Measurements from ENCODE around the gene AKAP7. TPM values are rescaled to one million over a fixed set of nuclear protein-coding genes. Genes with fewer than 3 reads are reported as not detected.
"Not testable (repeated sequence)": the region's sequence is repeated elsewhere in the genome, so short reads cannot be mapped to it uniquely, and the experiment has no call there.

The AKAP7 gene
- 6.9 TPM for total RNA-seq (2013)
- polyA plus RNA-seq (1 to 10 TPM; 2.4 to 4.9 (median 3.4) TPM), polyA minus RNA-seq (2.5 and 3.3 TPM in 2 replicates), total RNA-seq (1.9 to 12.7 (median 10.1) reads per million in 11 experiments)

GRCh38 chr6:131135244-131136020 is at the start of gene AKAP7:
Gene AKAP7, plus strand, starts transcription at chr6:131135467. Its CDS starts 297 bp downstream, at chr6:131135764.
- peak within 1 kb of the TSS; percentile 55 to 92 (median 80) for H3K4me3 ChIP-seq (replicated peaks in 1 of 3; ENCODE audit: low read depth in 2 of 3, low read length in 3 of 3)
- peak within 1 kb of the TSS; percentile 94 to 95 for H3K4me3 Mint-ChIP-seq
- no peak for TF ChIP-seq CTCF (IDR thresholded peaks at IDR 0.05)

GRCh38 chr6:131090339-131090738 is 44.9 kb upstream of the AKAP7 start:
- H3K27ac ChIP-seq (ENCODE audit: low read depth in 1 of 2, low read length in 2 of 2); H3K36me3 ChIP-seq (replicated peaks in 1 of 2; ENCODE audit: control insufficient read depth in 1 of 2, insufficient read depth in 2 of 2, low read length in 2 of 2); H3K4me3 ChIP-seq (replicated peaks in 1 of 3; ENCODE audit: low read depth in 2 of 3, low read length in 3 of 3); H4K20me1 ChIP-seq (ENCODE audit: insufficient read depth, low read length); H3K27ac Mint-ChIP-seq; H3K79me2 ChIP-seq (ENCODE audit: insufficient read depth, low read length); H3K27me3 Mint-ChIP-seq (ENCODE audit: low read depth in 3 of 3); H3K4me2 ChIP-seq (replicated peaks; ENCODE audit: extremely low read depth, low read length, poor library complexity, severe bottlenecking); intact Hi-C loops (cut with micrococcal nuclease); H3K4me3 Mint-ChIP-seq; H3K36me3 Mint-ChIP-seq; H2AFZ ChIP-seq (ENCODE audit: insufficient read depth, low read depth, low read length, poor library complexity, severe bottlenecking); H3K4me1 ChIP-seq (ENCODE audit: control insufficient read depth in 1 of 2, insufficient read depth in 2 of 2, low read length in 2 of 2); H3K27me3 ChIP-seq (ENCODE audit: control insufficient read depth in 2 of 2, insufficient read depth in 2 of 2, low read length in 2 of 2); H3K9ac ChIP-seq (ENCODE audit: insufficient read depth, low read length, poor library complexity, severe bottlenecking); H3K4me1 Mint-ChIP-seq: not testable (repeated sequence)
- WGBS (ENCODE audit: insufficient coverage) = no CpG with 5 or more reads among the region's 3 CpGs
- peaks cover 13 to 35% (median 28%) of the 10 kb centered on the region in 7 donors for H3K9me3 Mint-ChIP-seq
- peaks cover 0 to 15% of the 10 kb centered on the region in 2 donors for H3K9me3 ChIP-seq (replicated peaks in 1 of 2; ENCODE audit: control insufficient read depth in 1 of 2, insufficient read depth in 1 of 2, low read length in 2 of 2)
- DNase-seq = peak in 1 of 3 donors; percentile 30

More at GRCh38 chr6:131135244-131136020, at the start of gene AKAP7:
- WGBS (ENCODE audit: insufficient coverage) = under 1% methylated on average over 96 of the region's 99 CpGs
- Histone ChIP-seq H3K4me2 (replicated peaks; ENCODE audit: extremely low read depth, low read length, poor library complexity, severe bottlenecking) (peak within 1 kb of the TSS; percentile 79), H3K79me2 (ENCODE audit: insufficient read depth, low read length) (peaks cover 1% of the 10 kb centered on the region), H3K27ac (ENCODE audit: low read depth in 1 of 2, low read length in 2 of 2) (peak within 1 kb of the TSS; percentile 37 to 78), H3K4me1 (ENCODE audit: control insufficient read depth in 1 of 2, insufficient read depth in 2 of 2, low read length in 2 of 2) (peaks cover 16 to 29% of the 10 kb centered on the region in 2 donors), H3K36me3 (replicated peaks in 1 of 2; ENCODE audit: control insufficient read depth in 1 of 2, insufficient read depth in 2 of 2, low read length in 2 of 2) (no peaks in the 10 kb centered on the region), H4K20me1 (ENCODE audit: insufficient read depth, low read length) (no peaks in the 10 kb centered on the region), H3K9me3 (replicated peaks in 1 of 2; ENCODE audit: control insufficient read depth in 1 of 2, insufficient read depth in 1 of 2, low read length in 2 of 2) (no peaks in the 10 kb centered on the region), H3K9ac (ENCODE audit: insufficient read depth, low read length, poor library complexity, severe bottlenecking) (peak within 1 kb of the TSS; percentile 76), H3K27me3 (ENCODE audit: control insufficient read depth in 2 of 2, insufficient read depth in 2 of 2, low read length in 2 of 2) (no peaks in the 10 kb centered on the region), H2AFZ (ENCODE audit: insufficient read depth, low read depth, low read length, poor library complexity, severe bottlenecking) (peak within 1 kb of the TSS; percentile 96)
- intact Hi-C loops (cut with micrococcal nuclease) = no loop called here
- H3K27ac Mint-ChIP-seq = peak within 1 kb of the TSS; percentile 81 to 92 (median 89)
- H3K4me1 Mint-ChIP-seq = peaks cover 33% of the 10 kb centered on the region
- peak; percentile 24 to 37 (median 25) for DNase-seq
- H3K27me3 Mint-ChIP-seq (ENCODE audit: low read depth in 3 of 3) = peaks cover 0 to 3% (median 3%) of the 10 kb centered on the region in 3 donors
- H3K36me3 Mint-ChIP-seq = peaks cover 0 to 3% of the 10 kb centered on the region in 2 donors
- H3K9me3 Mint-ChIP-seq = peaks cover 0 to 2% (median 0%) of the 10 kb centered on the region in 7 donors

GRCh38 chr6:131091944-131092343 is 43.3 kb upstream of the AKAP7 start:
- H3K4me3 Mint-ChIP-seq; H3K27me3 ChIP-seq (ENCODE audit: control insufficient read depth in 2 of 2, insufficient read depth in 2 of 2, low read length in 2 of 2); H3K36me3 ChIP-seq (replicated peaks in 1 of 2; ENCODE audit: control insufficient read depth in 1 of 2, insufficient read depth in 2 of 2, low read length in 2 of 2); H3K4me3 ChIP-seq (replicated peaks in 1 of 3; ENCODE audit: low read depth in 2 of 3, low read length in 3 of 3); intact Hi-C loops (cut with micrococcal nuclease); H3K9me3 ChIP-seq (replicated peaks in 1 of 2; ENCODE audit: control insufficient read depth in 1 of 2, insufficient read depth in 1 of 2, low read length in 2 of 2); H2AFZ ChIP-seq (ENCODE audit: insufficient read depth, low read depth, low read length, poor library complexity, severe bottlenecking); H3K4me2 ChIP-seq (replicated peaks; ENCODE audit: extremely low read depth, low read length, poor library complexity, severe bottlenecking); H3K27ac ChIP-seq (ENCODE audit: low read depth in 1 of 2, low read length in 2 of 2); H3K9ac ChIP-seq (ENCODE audit: insufficient read depth, low read length, poor library complexity, severe bottlenecking); H3K36me3 Mint-ChIP-seq; DNase-seq; H3K4me1 Mint-ChIP-seq; H3K27me3 Mint-ChIP-seq (ENCODE audit: low read depth in 3 of 3); H4K20me1 ChIP-seq (ENCODE audit: insufficient read depth, low read length); H3K79me2 ChIP-seq (ENCODE audit: insufficient read depth, low read length); H3K4me1 ChIP-seq (ENCODE audit: control insufficient read depth in 1 of 2, insufficient read depth in 2 of 2, low read length in 2 of 2); H3K27ac Mint-ChIP-seq: not testable (repeated sequence)
- peaks cover 7 to 27% (median 19%) of the 10 kb centered on the region in 7 donors for H3K9me3 Mint-ChIP-seq
- no CpG with 5 or more reads among the region's 7 CpGs for WGBS (ENCODE audit: insufficient coverage)

All from CD14-positive monocyte (primary cell).